ENCODE measurements around the gene LARP4B.

LARP4B gene

DNA sequence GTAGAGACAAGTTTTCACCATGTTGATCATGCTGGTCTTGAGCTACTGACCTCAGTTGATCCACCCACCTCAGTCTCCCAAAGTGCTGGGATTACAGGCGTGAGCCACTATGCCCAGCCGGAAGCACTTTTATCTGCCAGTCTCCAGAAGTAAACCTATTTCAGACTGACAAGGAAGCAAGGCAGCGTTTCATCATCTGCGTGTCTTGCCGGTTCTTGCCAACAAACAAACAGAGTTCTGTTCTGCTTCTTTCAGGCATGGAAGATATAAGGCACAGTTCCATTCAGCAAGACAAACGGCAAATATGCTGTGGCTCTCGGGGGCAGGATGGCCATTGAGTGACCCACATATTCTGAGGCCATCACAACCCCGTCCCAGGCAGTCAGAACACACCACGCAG lies 15.5 kb upstream of the LARP4B start:
- H2BK12ac ChIP-seq (ENCODE audit: low read length): no peak overlapping the region
- H2AK5ac ChIP-seq (ENCODE audit: low read depth, low read length): no peak overlapping the region
- no peak overlapping the region for H3K4me3 ChIP-seq (ENCODE audit: low read length in 2 of 2)
- H3K4ac ChIP-seq (ENCODE audit: low read length): no peak overlapping the region
- H4K91ac ChIP-seq (ENCODE audit: low read depth, low read length, poor library complexity): no peak overlapping the region
- no peak for DNase-seq (ENCODE audit: low spot score)
- H3K36me3 ChIP-seq (replicated peaks in 1 of 2; ENCODE audit: control insufficient read depth in 2 of 2, insufficient read depth in 2 of 2, low read length in 2 of 2): no peaks in the 10 kb centered on the region
- no peak overlapping the region for H2BK5ac ChIP-seq (ENCODE audit: low read length)
- H2BK15ac ChIP-seq (ENCODE audit: low read length): no peak overlapping the region
- no peak overlapping the region for H3K14ac ChIP-seq (ENCODE audit: low read length)
- H3K23ac ChIP-seq (ENCODE audit: low read depth, low read length, poor library complexity): no peak overlapping the region
- no CpG with 5 or more reads among the region's 9 CpGs for WGBS, 2 donors (ENCODE audit: extremely low coverage in 2 of 2, insufficient read length in 2 of 2, insufficient replicate concordance in 1 of 2)
- no peak overlapping the region for H3K9ac ChIP-seq (ENCODE audit: low read depth, low read length, poor library complexity)
- no peak overlapping the region for H2AFZ ChIP-seq (ENCODE audit: low read length)
- no peak overlapping the region for H3K18ac ChIP-seq (ENCODE audit: low read length)
- H4K8ac ChIP-seq (ENCODE audit: low read depth, low read length): no peak overlapping the region
- H2BK120ac ChIP-seq (ENCODE audit: low read depth, low read length): no peak overlapping the region
- peaks cover 0 to 4% (median 0%) of the 10 kb centered on the region in 3 experiments for H3K27me3 ChIP-seq (ENCODE audit: control insufficient read depth in 3 of 3, insufficient read depth in 3 of 3, low read depth in 1 of 3, low read length in 3 of 3)
- no peaks in the 10 kb centered on the region for H3K79me1 ChIP-seq (ENCODE audit: low read depth, low read length)
- H3K9me3 ChIP-seq (replicated peaks in 1 of 2; ENCODE audit: control insufficient read depth in 2 of 2, insufficient read depth in 1 of 2, low read depth in 1 of 2, low read length in 2 of 2): no peaks in the 10 kb centered on the region
- H3K27ac ChIP-seq (replicated peaks; ENCODE audit: low read length): no peak overlapping the region
- H3K4me1 ChIP-seq (ENCODE audit: control insufficient read depth in 2 of 2, insufficient read depth in 1 of 2, low read depth in 1 of 2, low read length in 2 of 2): no peaks in the 10 kb centered on the region
- H3K4me2 ChIP-seq (ENCODE audit: insufficient read depth, low read length, poor library complexity, severe bottlenecking): no peak overlapping the region

DNA sequence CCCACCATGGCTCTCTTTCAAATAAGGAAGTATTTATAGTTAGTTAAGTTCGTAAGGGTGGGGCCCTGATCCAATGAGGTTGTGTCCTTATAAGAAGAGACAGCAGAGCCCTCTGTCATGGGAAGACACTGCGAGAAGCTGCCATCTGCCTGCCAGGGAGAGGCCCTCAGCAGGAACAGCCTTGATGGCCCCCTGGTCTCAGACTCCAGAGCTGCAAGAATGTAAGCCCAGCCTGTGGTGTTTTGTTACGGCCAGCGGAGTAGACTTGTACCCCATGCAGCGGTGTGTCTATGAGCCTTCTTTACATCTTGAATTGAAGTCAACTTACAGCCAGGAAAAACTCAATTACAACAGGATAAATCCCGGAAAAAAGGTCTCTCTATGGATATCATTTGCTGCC lies 14.3 kb upstream of the LARP4B start:
- Histone ChIP-seq H3K27me3 (ENCODE audit: control insufficient read depth in 3 of 3, insufficient read depth in 3 of 3, low read depth in 1 of 3, low read length in 3 of 3) (no peaks in the 10 kb centered on the region), H3K4me2 (ENCODE audit: insufficient read depth, low read length, poor library complexity, severe bottlenecking) (no peak overlapping the region), H2BK5ac (ENCODE audit: low read length) (no peak overlapping the region), H3K79me1 (ENCODE audit: low read depth, low read length) (no peaks in the 10 kb centered on the region), H2BK15ac (ENCODE audit: low read length) (no peak overlapping the region), H2AK5ac (ENCODE audit: low read depth, low read length) (no peak overlapping the region), H3K27ac (replicated peaks; ENCODE audit: low read length) (no peak overlapping the region), H2BK12ac (ENCODE audit: low read length) (no peak overlapping the region), H2AFZ (ENCODE audit: low read length) (no peak overlapping the region), H3K18ac (ENCODE audit: low read length) (no peak overlapping the region), H3K4ac (ENCODE audit: low read length) (no peak overlapping the region), H3K9ac (ENCODE audit: low read depth, low read length, poor library complexity) (no peak overlapping the region), H4K91ac (ENCODE audit: low read depth, low read length, poor library complexity) (no peak overlapping the region), H2BK120ac (ENCODE audit: low read depth, low read length) (no peak overlapping the region), H3K23ac (ENCODE audit: low read depth, low read length, poor library complexity) (no peak overlapping the region), H3K14ac (ENCODE audit: low read length) (no peak overlapping the region), H3K4me1 (ENCODE audit: control insufficient read depth in 2 of 2, insufficient read depth in 1 of 2, low read depth in 1 of 2, low read length in 2 of 2) (no peaks in the 10 kb centered on the region), H4K8ac (ENCODE audit: low read depth, low read length) (no peak overlapping the region), H3K9me3 (replicated peaks in 1 of 2; ENCODE audit: control insufficient read depth in 2 of 2, insufficient read depth in 1 of 2, low read depth in 1 of 2, low read length in 2 of 2) (no peaks in the 10 kb centered on the region), H3K36me3 (replicated peaks in 1 of 2; ENCODE audit: control insufficient read depth in 2 of 2, insufficient read depth in 2 of 2, low read length in 2 of 2) (no peaks in the 10 kb centered on the region), H3K4me3 (ENCODE audit: low read length in 2 of 2) (no peak overlapping the region)
- DNase-seq (ENCODE audit: low spot score): no peak
- no CpG with 5 or more reads among the region's 6 CpGs for WGBS, 2 donors (ENCODE audit: extremely low coverage in 2 of 2, insufficient read length in 2 of 2, insufficient replicate concordance in 1 of 2)

DNA sequence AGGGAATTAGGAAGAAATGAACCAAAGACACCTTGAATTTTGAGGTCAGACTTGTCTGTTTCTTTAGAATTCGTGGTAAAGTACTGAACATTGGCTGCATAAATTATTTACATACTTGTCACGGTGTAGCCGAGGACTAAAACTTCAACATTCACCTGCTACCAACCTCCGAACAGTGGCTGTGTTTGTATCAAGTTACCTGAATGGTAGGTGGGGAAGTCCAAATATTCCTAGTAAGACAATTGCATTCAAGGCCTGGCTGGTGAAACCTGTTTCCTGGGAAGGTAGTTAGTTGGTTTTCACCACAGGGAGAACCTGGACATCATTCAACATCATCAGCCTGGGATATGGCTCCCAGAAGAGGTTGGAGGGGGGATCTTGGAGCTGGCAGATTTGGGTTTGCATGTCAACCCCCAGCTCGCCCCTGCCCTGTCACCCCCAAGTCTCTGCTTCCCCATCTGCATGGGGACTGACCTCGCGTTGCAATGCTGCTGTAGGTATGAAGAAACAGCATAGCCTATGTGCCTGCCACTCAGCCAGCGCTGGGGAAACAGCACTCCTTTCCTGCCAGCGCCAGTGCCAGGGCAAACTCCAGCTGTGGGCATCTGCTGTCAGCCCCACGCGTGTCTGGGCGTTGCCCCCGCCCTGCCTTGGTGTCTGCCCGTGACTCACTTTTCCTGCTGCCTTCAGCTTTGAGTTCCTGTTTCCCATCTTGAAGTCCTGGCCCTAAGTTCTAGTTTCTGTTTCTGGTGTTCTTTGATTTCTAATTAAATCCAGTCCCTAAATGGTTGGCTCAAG lies 12.7 kb upstream of the LARP4B start:
- Histone ChIP-seq H2BK15ac (ENCODE audit: low read length) (no peak overlapping the region), H3K9ac (ENCODE audit: low read depth, low read length, poor library complexity) (no peak overlapping the region)

DNA sequence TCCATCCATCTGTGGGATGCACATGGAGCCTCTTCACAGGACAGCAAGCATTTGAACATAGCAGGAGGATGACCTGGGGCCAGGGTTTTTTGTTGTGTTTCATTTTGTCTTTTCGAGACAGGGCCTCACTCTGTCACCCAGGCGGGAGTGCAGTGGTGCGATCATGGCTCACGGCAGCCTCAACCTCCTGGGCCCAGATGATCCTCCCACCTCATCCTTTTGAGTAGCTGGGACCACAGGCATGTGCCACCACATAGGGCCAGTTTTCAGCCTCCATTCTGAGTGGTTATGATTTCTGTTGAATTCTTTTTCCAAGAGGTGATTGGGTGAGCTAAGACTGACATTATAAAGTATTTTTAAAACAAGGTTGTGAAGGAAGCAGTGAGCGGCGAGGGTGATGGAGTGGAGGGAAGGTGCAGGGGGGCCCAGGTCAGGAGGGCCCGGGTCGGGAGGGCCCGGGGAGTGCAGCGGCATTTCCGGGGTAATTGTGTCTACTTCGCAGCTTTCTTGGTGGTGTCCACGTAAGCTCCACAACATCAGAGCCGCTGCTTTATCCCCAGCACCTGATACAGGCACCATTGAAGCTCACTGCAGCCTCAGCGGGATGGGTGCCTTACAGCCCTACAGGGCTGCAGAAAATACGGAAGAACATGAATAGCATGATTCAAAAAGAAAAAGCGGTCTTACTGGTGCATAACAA lies 12.0 kb upstream of the LARP4B start:
- no peak overlapping the region for H3K9ac ChIP-seq (ENCODE audit: low read depth, low read length, poor library complexity)
- H2BK120ac ChIP-seq (ENCODE audit: low read depth, low read length): no peak overlapping the region
- no peak overlapping the region for H3K4ac ChIP-seq (ENCODE audit: low read length)
- H3K18ac ChIP-seq (ENCODE audit: low read length): peak overlapping the region; percentile 17
- no peak overlapping the region for H2BK12ac ChIP-seq (ENCODE audit: low read length)
- H3K79me1 ChIP-seq (ENCODE audit: low read depth, low read length): no peaks in the 10 kb centered on the region
- H3K14ac ChIP-seq (ENCODE audit: low read length): no peak overlapping the region
- no peak overlapping the region for H2BK15ac ChIP-seq (ENCODE audit: low read length)
- no peaks in the 10 kb centered on the region for H3K9me3 ChIP-seq (replicated peaks in 1 of 2; ENCODE audit: control insufficient read depth in 2 of 2, insufficient read depth in 1 of 2, low read depth in 1 of 2, low read length in 2 of 2)
- H3K4me3 ChIP-seq (ENCODE audit: low read length in 2 of 2): no peak overlapping the region
- H3K4me1 ChIP-seq (ENCODE audit: control insufficient read depth in 2 of 2, insufficient read depth in 1 of 2, low read depth in 1 of 2, low read length in 2 of 2): no peaks in the 10 kb centered on the region
- no peak overlapping the region for H3K23ac ChIP-seq (ENCODE audit: low read depth, low read length, poor library complexity)
- no peak overlapping the region for H4K8ac ChIP-seq (ENCODE audit: low read depth, low read length)
- H2AFZ ChIP-seq (ENCODE audit: low read length): no peak overlapping the region
- no peak overlapping the region for H3K4me2 ChIP-seq (ENCODE audit: insufficient read depth, low read length, poor library complexity, severe bottlenecking)
- no peaks in the 10 kb centered on the region for H3K27me3 ChIP-seq (ENCODE audit: control insufficient read depth in 3 of 3, insufficient read depth in 3 of 3, low read depth in 1 of 3, low read length in 3 of 3)
- DNase-seq (ENCODE audit: low spot score): no peak
- no peak overlapping the region for H2AK5ac ChIP-seq (ENCODE audit: low read depth, low read length)
- no CpG with 5 or more reads among the region's 17 CpGs for WGBS, 2 donors (ENCODE audit: extremely low coverage in 2 of 2, insufficient read length in 2 of 2, insufficient replicate concordance in 1 of 2)
- H3K27ac ChIP-seq (replicated peaks; ENCODE audit: low read length): no peak overlapping the region
- H3K36me3 ChIP-seq (replicated peaks in 1 of 2; ENCODE audit: control insufficient read depth in 2 of 2, insufficient read depth in 2 of 2, low read length in 2 of 2): no peaks in the 10 kb centered on the region
- no peak overlapping the region for H4K91ac ChIP-seq (ENCODE audit: low read depth, low read length, poor library complexity)
- peak overlapping the region; percentile 13 for H2BK5ac ChIP-seq (ENCODE audit: low read length)

More for the DNA sequence above, 12.7 kb upstream of the LARP4B start:
- no peaks in the 10 kb centered on the region for H3K27me3 ChIP-seq (ENCODE audit: control insufficient read depth in 3 of 3, insufficient read depth in 3 of 3, low read depth in 1 of 3, low read length in 3 of 3)
- no peak overlapping the region for H4K91ac ChIP-seq (ENCODE audit: low read depth, low read length, poor library complexity)
- no peak overlapping the region for H3K14ac ChIP-seq (ENCODE audit: low read length)
- H3K18ac ChIP-seq (ENCODE audit: low read length): peak overlapping the region; percentile 41
- H3K36me3 ChIP-seq (replicated peaks in 1 of 2; ENCODE audit: control insufficient read depth in 2 of 2, insufficient read depth in 2 of 2, low read length in 2 of 2): no peaks in the 10 kb centered on the region
- H2AK5ac ChIP-seq (ENCODE audit: low read depth, low read length): no peak overlapping the region
- no peak overlapping the region for H2BK12ac ChIP-seq (ENCODE audit: low read length)
- H3K79me1 ChIP-seq (ENCODE audit: low read depth, low read length): no peaks in the 10 kb centered on the region
- H4K8ac ChIP-seq (ENCODE audit: low read depth, low read length): no peak overlapping the region
- no peaks in the 10 kb centered on the region for H3K4me1 ChIP-seq (ENCODE audit: control insufficient read depth in 2 of 2, insufficient read depth in 1 of 2, low read depth in 1 of 2, low read length in 2 of 2)
- H2AFZ ChIP-seq (ENCODE audit: low read length): no peak overlapping the region
- H3K27ac ChIP-seq (replicated peaks; ENCODE audit: low read length): no peak overlapping the region
- DNase-seq (ENCODE audit: low spot score): no peak
- no peak overlapping the region for H2BK5ac ChIP-seq (ENCODE audit: low read length)
- no peak overlapping the region for H3K4me2 ChIP-seq (ENCODE audit: insufficient read depth, low read length, poor library complexity, severe bottlenecking)
- no peak overlapping the region for H3K4ac ChIP-seq (ENCODE audit: low read length)
- WGBS, 2 donors (ENCODE audit: extremely low coverage in 2 of 2, insufficient read length in 2 of 2, insufficient replicate concordance in 1 of 2): no CpG with 5 or more reads among the region's 14 CpGs
- H2BK120ac ChIP-seq (ENCODE audit: low read depth, low read length): no peak overlapping the region
- peak overlapping the region in 1 of 2 donors; percentile 61 for H3K4me3 ChIP-seq (ENCODE audit: low read length in 2 of 2)
- no peak overlapping the region for H3K23ac ChIP-seq (ENCODE audit: low read depth, low read length, poor library complexity)
- no peaks in the 10 kb centered on the region for H3K9me3 ChIP-seq (replicated peaks in 1 of 2; ENCODE audit: control insufficient read depth in 2 of 2, insufficient read depth in 1 of 2, low read depth in 1 of 2, low read length in 2 of 2)
